Stimulated activated naive CD8-positive, alpha-beta T cell treated with anti-CD3 and anti-CD28 coated beads, Interleukin-15, amount 100 ng/mL, for 72 hours (primary cell): Measurements from ENCODE around the gene PGF.
A peak's percentile ranks its signal among the peaks of the same experiment; 100 is the strongest.

Experiments
- ATAC-seq: fragments of 150-1000 bp; cut with Tn5 transposase; 2 replicates; pipeline ENCODE4 v1.10.0; 2021; ENCODE audit warnings: mild to moderate bottlenecking, moderate library complexity
- DNase-seq, 2 donors: peaks; one replicate each; pipeline ENCODE4 v3.0.0; 2021 to 2022
- H3K27ac Mint-ChIP-seq, 2 donors: one replicate each; pipeline ENCODE4 v1.8.0; 2022; ENCODE audit warnings: mild to moderate bottlenecking in 2 of 2, mixed read lengths in 2 of 2, moderate library complexity in 2 of 2
- H3K27me3 Mint-ChIP-seq: one replicate; pipeline ENCODE4 v1.8.0; 2022; ENCODE audit warnings: mixed read lengths
- H3K4me1 Mint-ChIP-seq: one replicate; pipeline ENCODE4 v1.8.0; 2022; ENCODE audit warnings: mild to moderate bottlenecking, mixed read lengths
- H3K4me3 Mint-ChIP-seq, 2 donors: one replicate each; pipeline ENCODE4 v1.8.0; 2022; ENCODE audit warnings: mild to moderate bottlenecking in 2 of 2, mixed read lengths in 2 of 2, moderate library complexity in 1 of 2
- H3K9me3 Mint-ChIP-seq, 2 donors: one replicate each; pipeline ENCODE4 v1.8.0; 2022; ENCODE audit warnings: mixed read lengths in 2 of 2

Gene PGF

DNA sequence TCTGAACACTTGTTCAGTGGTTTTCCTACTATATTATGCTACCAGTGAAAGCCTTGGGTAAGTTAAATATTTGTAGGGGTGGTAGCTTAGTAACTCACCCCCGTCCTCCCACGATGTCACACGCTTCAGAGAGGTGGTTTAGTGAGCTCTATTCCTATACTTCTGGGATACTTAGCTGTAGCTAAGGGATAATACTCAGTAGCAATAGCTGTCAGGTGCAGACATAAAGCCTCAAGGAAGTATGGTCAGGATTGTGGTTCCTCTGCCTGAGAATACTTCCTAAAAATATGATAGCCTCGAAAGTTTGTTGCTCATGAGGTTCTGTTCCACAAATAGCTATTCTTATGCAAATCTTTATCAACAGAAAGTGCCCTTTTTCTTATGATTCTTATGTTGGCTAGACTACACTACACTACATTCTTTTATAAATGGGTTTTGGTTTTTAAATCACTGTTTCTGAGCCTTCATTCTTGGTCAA lies 61.7 kb downstream of the PGF start:
- H3K27me3 Mint-ChIP-seq = no peaks in the 10 kb centered on the region
- DNase-seq (no peak), ATAC-seq (no peak)
- no peak overlapping the region for H3K4me3 Mint-ChIP-seq
- no peaks in the 10 kb centered on the region for H3K9me3 Mint-ChIP-seq
- H3K4me1 Mint-ChIP-seq = no peaks in the 10 kb centered on the region
- H3K27ac Mint-ChIP-seq = peak overlapping the region in 1 of 2 donors; percentile 3

DNA sequence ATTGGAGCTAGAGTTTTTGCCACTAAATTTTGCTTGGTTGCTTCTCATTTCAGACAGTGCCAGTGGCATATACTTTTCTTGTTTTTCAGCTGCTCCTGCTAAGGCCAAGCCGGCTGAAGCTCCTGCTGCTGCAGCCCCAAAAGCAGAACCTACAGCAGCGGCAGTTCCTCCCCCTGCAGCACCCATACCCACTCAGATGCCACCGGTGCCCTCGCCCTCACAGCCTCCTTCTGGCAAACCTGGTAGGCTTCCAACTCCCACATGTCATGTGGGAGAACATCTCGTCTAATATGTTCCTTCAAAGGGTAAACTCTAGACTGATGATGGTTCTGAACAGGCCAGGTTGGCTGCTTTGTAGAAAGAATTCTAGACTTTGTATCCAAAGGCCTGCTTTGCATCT lies 62.7 kb downstream of the PGF start:
- no peaks in the 10 kb centered on the region for H3K27me3 Mint-ChIP-seq
- peaks cover 4% of the 10 kb centered on the region for H3K4me1 Mint-ChIP-seq
- DNase-seq = no peak
- no peak for ATAC-seq
- H3K4me3 Mint-ChIP-seq = no peak overlapping the region
- no peak overlapping the region for H3K27ac Mint-ChIP-seq
- H3K9me3 Mint-ChIP-seq = no peaks in the 10 kb centered on the region

GRCh38 chr14:74891870-74892269 lies 63.5 kb downstream of the PGF start:
- H3K4me1 Mint-ChIP-seq = peaks cover 6% of the 10 kb centered on the region
- H3K27me3 Mint-ChIP-seq = no peaks in the 10 kb centered on the region
- no peak overlapping the region for H3K4me3 Mint-ChIP-seq
- ATAC-seq = no peak
- no peak for DNase-seq
- no peak overlapping the region for H3K27ac Mint-ChIP-seq
- H3K9me3 Mint-ChIP-seq = no peaks in the 10 kb centered on the region
